ENCODE measurements around the gene LCN2.

Gene LCN2

DNA sequence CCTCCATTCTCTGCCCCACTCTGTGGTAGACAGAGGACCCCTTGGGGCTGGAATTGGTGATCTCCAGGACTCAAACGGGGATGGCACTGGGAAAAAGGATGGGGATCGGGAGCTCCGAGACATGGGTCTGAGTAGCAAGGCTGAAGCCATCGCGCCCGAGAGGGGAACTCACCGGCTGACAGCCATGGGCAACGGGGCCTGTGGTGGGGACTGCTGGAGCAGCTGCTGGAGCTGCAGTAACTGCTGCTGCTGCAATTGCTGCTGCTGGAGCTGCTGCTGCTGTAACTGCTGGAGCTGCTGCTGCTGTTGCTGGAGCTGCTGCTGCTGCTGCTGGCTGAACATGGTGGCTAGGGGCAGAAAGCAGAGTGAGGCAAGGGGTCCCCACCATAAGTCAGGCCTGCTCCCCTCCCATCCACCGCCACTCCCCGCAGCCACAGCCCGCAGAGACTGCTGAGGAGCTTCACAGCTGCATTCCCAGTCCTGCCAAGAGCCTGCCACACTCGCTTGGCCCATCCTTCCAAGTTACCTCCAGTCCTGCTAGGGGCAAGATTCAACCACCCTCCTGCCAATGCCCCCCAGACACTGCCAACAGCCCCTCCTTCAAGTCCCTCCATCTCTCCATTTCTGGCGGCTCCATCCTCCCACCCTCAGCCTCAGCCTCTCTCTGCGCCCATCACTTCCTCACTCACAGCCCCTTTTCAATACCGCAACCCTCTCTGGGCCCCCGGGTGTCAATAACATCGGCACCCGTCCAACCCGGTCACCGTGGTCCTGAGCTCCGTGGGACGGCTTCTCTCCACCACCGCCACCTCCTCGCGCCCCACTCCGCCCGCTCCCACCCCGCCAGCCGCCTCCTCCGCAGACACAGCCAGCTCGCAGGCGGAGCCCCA lies 41.5 kb downstream of the LCN2 start:
- no peak for DNase-seq (ENCODE audit: extremely low spot score, insufficient read length, low read depth)
- no peak for FAIRE-seq

DNA sequence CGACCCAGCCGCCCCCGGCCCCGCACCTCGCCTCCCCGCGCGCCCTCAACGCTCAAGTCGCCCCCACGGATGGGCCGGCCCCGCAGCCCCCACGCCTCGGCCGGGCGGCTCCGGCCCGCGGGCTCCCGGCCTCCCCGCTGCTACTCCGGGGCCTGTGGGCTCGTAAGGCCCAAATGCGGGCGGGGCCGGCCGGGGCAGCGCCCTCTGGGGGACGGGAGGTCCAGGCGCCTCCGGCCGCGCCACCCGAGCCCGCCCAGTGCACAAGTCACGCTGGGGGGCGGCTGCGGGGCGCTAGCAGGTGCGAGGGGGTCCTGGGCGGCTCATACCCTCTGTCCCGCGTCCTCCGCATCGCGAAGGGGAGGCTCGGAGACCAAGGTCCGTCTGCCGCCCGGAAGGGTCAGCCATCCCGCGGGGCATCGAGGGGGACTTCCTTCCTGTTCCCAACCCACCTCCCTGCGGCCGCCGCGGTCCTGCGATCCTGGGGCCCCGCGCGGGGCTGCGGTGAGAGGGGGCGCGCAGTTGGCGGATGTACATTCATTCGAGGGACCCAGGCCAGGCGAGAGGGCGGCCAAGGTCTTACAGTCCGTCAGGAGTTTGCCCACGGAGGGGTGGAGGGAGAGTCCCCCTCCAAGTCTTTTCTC lies 42.3 kb downstream of the LCN2 start, which contains the start of gene CIZ1:
Gene CIZ1 (minus strand): TSS at position 167 of the 641 bp plus-strand sequence. CDS start 715 bp downstream, outside the sequence.
- DNase-seq (ENCODE audit: extremely low spot score, insufficient read length, low read depth), result peak; percentile 83
- no peak for FAIRE-seq

DNA sequence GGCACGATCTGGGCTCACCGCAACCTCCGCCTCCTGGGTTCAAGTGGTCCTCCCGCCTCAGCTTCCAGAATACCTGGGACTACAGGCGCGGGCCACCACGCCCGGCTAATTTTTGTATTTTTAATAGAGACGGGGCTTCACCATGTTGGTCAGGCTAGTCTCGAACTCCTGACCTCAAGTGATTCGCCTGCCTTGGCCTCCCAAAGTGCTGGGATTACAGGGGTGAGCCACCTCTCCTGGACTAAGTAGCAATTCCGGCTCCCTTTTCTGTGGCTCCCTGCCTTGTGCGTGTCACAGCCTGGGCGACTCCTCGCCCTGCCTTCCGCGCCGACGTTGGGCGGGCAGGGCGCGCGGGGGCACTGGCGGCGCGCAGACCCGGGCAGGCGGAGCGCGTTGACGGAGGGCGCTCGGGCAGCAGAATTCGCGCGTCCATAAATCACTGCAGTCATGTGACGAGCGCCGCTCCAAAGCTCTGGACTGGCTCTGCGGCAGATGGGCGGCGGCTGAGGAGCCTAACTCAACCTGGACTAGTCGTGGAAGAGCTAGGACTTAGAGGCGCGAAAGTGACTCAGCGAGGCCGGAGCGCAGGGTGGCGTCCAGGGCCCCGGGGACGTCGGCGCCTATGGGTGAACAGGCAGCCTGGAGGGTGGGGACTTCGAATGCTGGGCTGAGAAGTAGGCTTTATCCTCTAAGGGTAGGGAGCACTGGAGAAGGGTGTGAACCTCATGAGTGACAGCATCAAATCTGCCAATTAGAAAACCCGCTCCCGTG lies 43.5 kb downstream of the LCN2 start:
- FAIRE-seq (peak; percentile 64), DNase-seq (ENCODE audit: extremely low spot score, insufficient read length, low read depth) (peak; percentile 71)

DNA sequence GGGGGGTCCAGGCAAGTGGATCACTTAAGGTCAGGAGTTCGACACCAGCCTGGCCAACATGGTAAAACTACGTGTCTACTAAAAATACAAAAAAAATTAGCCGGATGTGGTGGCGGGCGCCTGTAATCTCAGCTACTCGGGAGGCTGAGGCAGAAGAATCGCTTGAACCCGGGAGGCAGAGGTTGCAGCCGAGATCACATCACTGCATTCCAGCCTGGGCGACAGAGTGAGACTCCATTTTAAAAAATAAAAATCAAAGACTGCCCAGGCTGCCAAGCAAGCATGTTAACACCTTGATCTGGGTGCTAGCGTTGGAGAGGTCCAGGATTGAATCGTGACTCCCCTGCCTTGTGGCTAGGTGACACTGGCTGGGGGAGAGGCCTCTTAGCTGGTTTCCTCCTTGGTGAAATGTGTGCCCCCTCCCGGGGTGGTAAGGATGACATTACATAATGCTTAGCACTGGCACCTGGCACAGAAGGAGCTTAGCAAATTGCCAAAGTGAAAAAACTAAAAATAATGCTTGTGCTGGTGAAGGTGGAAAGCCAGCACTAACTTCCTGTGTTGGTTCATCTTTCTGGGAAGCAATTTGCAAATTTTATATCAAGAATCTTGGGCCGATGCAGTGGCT lies 44.3 kb downstream of the LCN2 start:
- no peak for FAIRE-seq
- DNase-seq (ENCODE audit: extremely low spot score, insufficient read length, low read depth), result no peak

DNA sequence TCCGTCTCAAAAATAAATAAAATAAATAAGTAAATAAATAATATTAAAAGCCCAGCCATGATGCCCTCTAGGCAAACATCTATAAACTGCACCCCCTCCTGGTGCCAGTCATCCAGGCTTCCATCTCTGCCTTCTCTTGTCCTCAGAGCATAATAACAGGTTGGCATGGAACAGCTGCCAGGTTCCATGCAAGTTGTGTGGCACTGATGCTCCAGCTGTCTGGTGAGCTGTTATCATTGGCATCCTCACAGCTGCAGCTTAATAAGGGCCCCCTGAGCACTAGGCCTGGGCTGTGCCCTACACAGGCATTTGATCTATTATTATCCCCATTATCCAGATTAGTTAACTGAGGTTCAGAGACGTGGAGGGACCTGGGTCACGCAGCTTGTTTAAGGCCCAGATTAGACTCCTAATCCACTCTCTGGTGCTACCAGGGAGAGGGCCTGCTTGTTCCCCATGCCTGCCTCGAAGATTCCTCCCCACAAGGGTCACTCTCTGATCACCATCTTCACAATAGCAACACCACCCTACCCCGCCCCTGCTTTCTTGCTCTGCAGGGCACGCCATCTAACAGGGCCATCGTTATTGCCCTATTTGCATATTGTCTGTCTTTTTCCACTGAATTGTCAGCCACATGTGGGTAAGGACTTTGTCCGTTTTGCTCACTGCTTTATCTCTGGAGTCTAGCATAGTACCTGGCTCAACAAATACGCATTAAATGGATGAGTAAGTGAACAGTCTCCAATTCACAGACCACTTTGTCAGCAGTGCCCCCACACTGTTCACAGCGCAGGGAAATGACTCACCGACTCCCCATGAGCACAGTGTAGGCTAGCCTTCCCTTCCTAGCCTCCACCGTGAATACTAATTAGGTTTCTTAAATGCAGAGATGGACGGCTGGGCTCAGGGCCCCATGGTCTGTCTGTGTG lies 52.5 kb downstream of the LCN2 start:
- DNase-seq (ENCODE audit: extremely low spot score, insufficient read length, low read depth), result no peak
- FAIRE-seq, result no peak

DNA sequence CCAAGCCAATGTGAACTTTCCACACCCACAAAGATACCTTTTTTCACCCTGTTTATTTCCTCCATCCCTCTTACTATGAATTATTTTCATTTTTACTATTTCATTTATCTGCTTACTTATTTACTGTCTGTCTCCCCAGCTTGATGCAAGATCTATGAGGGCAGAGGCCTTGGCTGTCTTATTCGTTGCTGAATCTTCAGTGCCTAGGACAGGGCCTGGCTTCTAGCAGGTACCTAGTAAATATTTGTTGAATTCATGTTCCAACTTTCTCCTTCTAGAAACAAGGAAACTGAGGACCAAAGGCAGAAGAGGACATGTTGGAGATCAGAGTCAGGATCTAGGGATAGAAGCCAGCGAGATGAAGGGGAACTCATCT lies 53.4 kb downstream of the LCN2 start:
- DNase-seq (ENCODE audit: extremely low spot score, insufficient read length, low read depth) (no peak), FAIRE-seq (no peak)
